HG02885 (cell line): ENCODE measurements around the gene MPRIP.

Experiments
- ATAC-seq: cut with Tn5 transposase; IDR thresholded peaks from one replicate; pipeline ENCODE4 v1.9.1; 2021; ENCODE audit warnings: mild to moderate bottlenecking; ENCODE audit not compliant: unreplicated experiment, poor library complexity

The MPRIP gene

GRCh38 chr17:17103160-17103559 is 60.9 kb downstream of the MPRIP start:
- ATAC-seq, result no peak

- ATAC-seq, result no peak
Observed at GRCh38 chr17:17104036-17104435, 61.8 kb downstream of the MPRIP start.

GRCh38 chr17:17104494-17104893 is 62.2 kb downstream of the MPRIP start:
- no peak for ATAC-seq

- ATAC-seq, result no peak
Observed at GRCh38 chr17:17105976-17106375, 63.7 kb downstream of the MPRIP start.

- no peak for ATAC-seq
Observed at GRCh38 chr17:17106756-17107155, 64.5 kb downstream of the MPRIP start.

- ATAC-seq, result no peak
Observed at GRCh38 chr17:17107281-17107680, 65.0 kb downstream of the MPRIP start.

GRCh38 chr17:17107891-17108431 is 65.7 kb downstream of the MPRIP start:
- no peak for ATAC-seq

GRCh38 chr17:17108451-17109049 is 66.3 kb downstream of the MPRIP start:
- no peak for ATAC-seq

- ATAC-seq, result no peak
Observed at GRCh38 chr17:17109256-17109655, 67.0 kb downstream of the MPRIP start.

- ATAC-seq, result no peak
Observed at GRCh38 chr17:17109907-17110306, 67.7 kb downstream of the MPRIP start.

- no peak for ATAC-seq
Observed at GRCh38 chr17:17110520-17110919, 68.3 kb downstream of the MPRIP start.

GRCh38 chr17:17111401-17112393 is 69.4 kb downstream of the MPRIP start:
- ATAC-seq, result no peak

GRCh38 chr17:17112628-17113200 is 70.5 kb downstream of the MPRIP start:
- ATAC-seq, result no peak

- no peak for ATAC-seq
Observed at GRCh38 chr17:17114592-17115225, 72.5 kb downstream of the MPRIP start.

- no peak for ATAC-seq
Observed at GRCh38 chr17:17115620-17116019, 73.4 kb downstream of the MPRIP start.

- no peak for ATAC-seq
Observed at GRCh38 chr17:17116406-17116805, 74.1 kb downstream of the MPRIP start.

GRCh38 chr17:17117923-17118322 is 75.7 kb downstream of the MPRIP start:
- no peak for ATAC-seq

GRCh38 chr17:17118399-17118798 is 76.1 kb downstream of the MPRIP start:
- ATAC-seq, result no peak

GRCh38 chr17:17119106-17119505 is 76.8 kb downstream of the MPRIP start:
- no peak for ATAC-seq

GRCh38 chr17:17119533-17119932 is 77.3 kb downstream of the MPRIP start:
- ATAC-seq, result peak; percentile 60
